AG20443 (cell line): ENCODE results near the gene XPNPEP1.

Experiments used
- DNase-seq: peaks from one replicate; pipeline ENCODE4 v3.0.0; 2012; ENCODE audit warnings: low spot score, mixed read lengths

The XPNPEP1 gene

GRCh38 chr10:109947111-109947920, 24.0 kb upstream of the XPNPEP1 start:
- no peak for DNase-seq

DNA sequence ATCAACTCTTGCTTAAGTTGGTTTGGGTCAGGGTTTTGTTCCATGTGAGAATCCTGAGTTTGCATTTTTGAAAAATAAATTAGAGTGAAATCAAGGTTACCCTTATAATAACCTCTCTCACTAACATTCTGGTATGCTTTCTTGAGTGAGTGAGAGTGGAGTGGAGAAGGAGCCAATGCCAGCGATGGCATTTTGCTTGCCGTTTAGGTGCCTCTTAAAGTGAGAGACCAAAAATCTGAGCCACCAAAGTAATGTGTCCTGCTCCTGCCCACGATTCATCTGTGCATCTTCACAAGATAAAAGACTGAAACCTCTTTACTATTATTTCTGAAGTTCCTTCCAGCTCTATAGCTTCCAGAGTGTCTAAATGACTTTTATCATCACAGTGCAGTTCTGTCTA, 23.4 kb upstream of the XPNPEP1 start:
- DNase-seq = no peak

- DNase-seq = no peak
Measured at GRCh38 chr10:109945473-109946177, 22.3 kb upstream of the XPNPEP1 start.

DNA sequence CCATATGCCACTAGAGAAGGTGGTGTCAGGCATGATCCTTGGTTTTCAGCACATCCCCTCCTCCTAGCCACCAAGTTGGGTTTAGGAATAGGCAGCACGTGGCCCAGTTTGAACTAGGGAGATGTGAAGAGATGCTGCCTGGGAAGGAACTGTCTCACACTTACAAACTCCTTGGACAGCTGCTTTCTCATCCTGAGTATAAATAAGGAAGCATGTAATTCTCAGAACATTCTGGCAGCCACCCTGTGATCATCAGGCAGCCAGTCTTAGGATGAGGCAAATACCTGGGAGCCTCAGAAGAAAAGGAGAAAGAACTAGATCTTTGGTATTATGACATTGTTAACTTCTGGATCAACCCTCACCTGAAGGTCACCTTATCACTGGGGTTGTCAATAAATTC, 21.3 kb upstream of the XPNPEP1 start:
- DNase-seq = no peak

DNA sequence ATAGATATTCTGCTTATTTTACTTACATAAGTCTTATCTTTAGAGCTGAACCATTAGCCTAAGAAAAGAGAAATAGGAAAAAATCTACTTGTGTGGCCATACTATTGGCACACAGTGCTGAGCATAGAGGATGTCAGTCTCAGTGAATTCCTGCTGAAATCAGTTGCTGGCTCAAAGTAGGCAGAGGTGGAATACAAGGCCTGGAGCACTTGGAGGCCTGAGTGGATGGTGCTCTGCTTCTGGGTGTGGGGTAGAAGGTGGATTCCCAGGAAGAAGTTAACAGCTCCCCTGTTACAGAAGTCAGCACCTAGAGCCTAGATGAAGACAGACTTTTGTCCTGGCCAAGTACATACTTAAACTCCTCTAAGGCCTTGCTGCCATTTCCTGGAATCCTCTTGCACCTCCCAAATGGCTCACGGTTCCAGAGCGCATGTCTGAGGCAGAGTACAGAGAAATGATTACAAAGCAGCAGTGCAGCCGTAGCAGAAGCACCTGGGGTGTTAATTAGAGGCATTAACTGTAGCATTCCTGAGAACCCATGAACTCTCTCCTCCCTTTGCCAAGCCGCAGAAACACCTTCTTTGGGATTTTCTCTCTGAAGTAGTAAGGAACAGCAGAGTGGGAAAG, 18.0 kb upstream of the XPNPEP1 start:
- DNase-seq = no peak

- no peak for DNase-seq
Measured at GRCh38 chr10:109940553-109940952, 17.2 kb upstream of the XPNPEP1 start.

DNA sequence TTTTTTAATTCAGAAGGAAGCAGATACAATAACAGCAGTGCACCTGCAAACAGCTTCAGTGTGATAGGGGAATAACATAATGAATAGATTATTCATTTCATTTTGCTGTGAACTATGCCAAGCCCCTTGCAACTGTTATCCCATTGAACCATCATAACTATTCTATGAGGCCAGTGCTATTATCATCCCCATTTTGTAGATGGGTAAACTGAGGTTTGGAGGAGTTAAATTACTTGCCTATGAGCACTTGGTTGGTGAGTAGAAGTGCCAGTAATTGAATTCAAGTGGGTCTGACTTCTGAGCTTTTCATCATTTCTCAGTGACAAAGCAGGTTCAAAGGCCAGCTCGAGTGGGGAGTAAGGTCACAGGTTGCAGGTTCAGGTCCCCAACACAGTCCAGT, 16.8 kb upstream of the XPNPEP1 start:
- no peak for DNase-seq

DNA sequence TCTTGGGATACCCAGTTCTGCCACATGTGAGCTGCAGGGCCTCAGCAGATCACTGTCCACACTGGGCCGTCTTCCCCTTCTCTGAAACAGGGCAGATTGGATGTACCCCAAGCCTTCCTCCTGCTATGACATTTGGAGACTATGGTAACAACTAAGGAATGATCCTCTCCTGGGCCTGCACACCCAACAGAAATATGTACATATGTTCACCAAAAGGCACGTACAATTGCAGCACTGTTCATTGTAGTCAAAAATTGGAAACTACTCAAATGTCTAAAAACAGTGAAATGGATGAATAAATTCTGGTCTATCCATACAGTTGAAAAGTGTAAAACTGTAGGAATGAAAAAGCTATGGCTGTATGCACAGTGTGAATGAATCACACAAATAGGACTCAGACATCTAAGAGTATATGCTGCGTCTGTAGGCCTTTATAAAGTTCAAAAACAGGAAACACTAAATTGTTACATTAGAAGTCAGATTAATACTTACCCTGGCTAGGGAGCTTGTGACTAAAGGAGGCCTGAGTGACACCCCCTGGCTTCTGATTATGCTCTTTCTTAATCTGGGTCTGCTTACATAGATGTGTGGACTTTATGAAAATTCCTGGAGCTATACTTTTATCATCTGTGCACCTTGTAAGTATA, 16.1 kb upstream of the XPNPEP1 start:
- no peak for DNase-seq

DNA sequence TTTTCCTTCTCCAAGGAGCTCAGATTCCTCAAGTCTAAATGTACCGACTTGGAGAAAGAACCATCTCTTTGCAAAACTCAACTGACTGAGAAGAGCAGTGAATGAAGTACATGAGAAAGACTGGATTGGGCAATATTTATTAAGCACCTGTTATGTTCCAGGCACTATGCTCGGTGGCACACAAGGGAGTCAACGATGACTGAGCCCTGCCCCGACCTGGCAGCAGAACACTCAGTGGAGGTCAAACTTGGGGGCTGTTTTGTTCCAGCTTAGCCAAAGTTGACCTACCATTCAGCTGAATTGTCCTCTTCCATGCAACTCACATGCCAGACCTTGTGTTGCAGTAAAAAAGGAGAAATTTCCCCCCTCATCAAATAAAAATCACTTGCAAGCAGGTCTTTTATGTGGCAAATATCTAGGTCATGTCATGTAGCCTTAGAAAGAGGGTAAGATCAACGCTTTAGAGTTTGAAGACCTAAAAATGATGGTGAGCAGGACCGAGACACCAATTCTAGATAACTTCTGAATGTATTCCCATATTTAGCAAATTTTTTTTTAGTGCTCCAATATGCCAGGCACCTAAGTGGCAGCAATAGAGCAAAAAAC, 14.3 kb upstream of the XPNPEP1 start:
- no peak for DNase-seq

DNA sequence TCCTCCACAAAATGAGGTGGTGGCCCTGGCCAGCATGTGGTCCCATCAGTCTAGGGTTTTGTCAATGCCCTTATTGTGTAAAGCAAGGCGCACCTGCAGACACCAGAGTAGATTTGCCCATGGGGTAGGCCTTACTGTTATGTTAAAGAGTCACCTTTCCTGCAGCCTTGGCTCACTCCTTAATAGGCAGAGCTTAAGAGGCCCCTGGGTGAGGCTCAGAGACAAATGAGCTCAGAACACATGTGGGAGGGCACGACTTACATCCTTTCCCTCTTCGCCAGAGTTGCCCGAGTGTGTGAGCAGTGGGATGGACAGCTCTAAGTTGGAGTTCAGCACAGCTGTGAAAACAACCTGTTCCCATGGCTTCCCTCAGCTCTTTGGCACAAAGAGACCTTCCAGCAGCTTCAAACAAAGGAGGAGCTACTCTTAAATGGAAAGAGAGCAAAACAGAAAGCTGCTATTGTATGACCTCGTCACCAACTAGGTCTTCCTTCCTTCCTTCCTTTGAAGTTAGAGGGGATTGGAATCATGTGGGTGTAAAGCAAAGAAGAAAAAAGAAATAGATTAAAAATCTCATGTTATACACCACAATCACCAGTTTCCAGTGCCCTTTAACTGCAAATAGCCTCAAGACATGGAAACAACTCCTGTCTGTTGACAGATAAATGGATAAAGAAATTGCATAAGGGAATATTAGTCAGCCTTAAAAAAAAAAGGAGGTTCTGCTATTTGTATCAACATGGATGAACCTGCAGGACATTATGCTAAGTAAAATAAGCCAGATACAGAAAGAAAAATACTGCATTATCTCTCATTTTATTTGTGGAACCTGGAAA, 11.9 kb upstream of the XPNPEP1 start:
- DNase-seq = peak; percentile 27

- no peak for DNase-seq
Measured at GRCh38 chr10:109933984-109934565, 10.8 kb upstream of the XPNPEP1 start.

- DNase-seq = no peak
Measured at GRCh38 chr10:109932968-109933367, 9.7 kb upstream of the XPNPEP1 start.

GRCh38 chr10:109932391-109932790, 9.1 kb upstream of the XPNPEP1 start:
- DNase-seq = no peak

GRCh38 chr10:109931163-109931562, 7.9 kb upstream of the XPNPEP1 start:
- peak; percentile 59 for DNase-seq

DNA sequence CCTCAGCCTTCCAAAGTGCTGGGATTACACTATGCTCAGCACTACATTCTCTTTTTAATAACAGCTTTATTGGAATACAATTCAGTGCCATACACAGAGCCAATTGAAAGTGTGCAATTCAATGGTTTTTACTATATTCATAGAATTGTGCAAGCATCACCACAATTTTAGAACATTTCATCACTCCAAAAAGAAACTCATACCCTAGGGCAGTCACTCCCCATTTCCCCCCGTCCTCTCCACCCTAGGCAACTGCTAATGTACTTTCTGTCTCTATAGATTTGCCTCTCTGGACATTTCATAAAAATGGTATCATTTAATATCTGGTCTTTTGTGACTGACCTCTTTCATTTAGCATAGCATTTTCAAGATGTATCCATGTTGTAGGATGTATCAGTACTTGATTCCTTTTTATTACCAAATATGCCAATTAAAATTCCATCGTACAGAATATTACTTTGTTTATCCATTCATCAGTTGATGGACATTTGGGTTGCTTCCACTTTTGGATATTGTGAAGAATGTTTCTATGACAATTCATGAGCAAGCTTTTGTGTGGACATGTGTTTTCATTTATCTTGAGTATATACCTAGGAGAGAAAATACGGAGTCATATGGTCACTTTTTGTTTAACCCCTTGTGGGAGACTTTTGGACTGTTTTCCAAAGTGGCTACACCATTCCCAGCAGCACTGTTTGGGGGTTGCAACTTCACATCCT, 6.3 kb upstream of the XPNPEP1 start:
- DNase-seq = no peak

- DNase-seq = no peak
Measured at GRCh38 chr10:109928475-109928891, 5.2 kb upstream of the XPNPEP1 start.

DNA sequence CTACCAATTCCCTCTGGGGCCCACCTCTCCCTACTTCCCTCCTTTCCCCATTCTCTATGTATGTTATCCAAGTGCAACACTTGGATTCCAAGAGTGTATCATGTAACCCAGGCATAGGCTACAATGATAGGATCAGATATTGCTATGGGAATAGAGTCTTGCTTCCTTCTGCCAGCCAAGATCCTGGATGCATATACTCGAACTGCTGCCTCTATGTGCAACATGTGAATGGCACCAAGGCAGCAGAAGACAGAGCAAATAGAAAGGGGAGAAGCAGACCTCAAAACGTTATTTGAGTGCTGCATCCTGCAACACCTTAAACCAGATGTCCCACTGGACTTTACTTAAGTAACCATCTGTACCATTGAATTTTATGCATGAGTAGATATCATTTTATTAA, 3.5 kb upstream of the XPNPEP1 start:
- DNase-seq = no peak

- no peak for DNase-seq
Measured at GRCh38 chr10:109926061-109926745, 2.9 kb upstream of the XPNPEP1 start.

- DNase-seq = no peak
Measured at GRCh38 chr10:109924967-109925620, 1.8 kb upstream of the XPNPEP1 start.
